GOT3 (cell line): ENCODE measurements around the gene SRP68.

Experiments used
- DNase-seq: peaks from one replicate; lab custom pipeline; 2025; ENCODE audit warnings: mixed read lengths; lab: John Stamatoyannopoulos, UW

SRP68 gene

DNA sequence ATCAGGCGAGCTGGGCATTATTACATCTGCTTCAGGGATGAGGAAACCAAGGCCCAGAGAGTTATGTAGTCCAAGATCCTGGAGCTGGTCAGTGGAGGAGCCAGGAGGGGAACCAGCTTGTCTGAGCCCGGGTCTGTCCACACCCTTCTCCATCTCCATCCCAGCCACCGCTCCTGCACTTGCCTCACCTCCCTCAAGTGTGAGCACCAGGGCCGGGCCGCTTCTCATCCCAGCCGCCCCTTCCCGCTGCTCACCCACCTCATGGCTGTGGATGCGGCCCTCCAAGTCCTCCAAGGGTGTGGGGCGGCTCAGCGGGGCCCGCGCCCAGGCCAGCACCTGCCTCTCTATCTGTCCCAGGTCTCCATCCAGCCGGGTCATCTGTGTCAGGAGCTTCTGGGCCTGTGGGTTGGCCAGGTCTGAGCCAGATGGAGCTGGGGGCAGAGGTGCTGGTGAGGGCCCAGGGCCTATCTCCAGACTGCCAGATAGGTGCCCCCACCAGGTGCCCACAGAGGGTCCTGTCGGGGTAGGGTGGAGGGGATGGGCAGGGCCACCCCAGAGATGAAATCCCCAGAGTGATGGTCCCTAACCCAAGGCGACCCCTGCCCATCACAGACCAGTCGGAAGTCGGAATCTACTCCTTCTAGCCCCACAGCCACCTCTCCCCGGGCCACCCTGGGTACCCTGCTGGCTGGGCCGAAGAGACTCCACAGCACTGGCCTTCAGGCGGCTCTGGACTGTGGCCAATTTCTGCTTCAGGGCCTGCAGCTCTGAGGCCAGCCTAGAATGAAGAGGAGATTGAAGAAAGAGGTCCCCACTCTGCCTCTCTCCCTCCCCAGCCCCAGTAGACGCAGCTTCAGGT lies 54.6 kb downstream of the SRP68 start:
- DNase-seq = no peak

DNA sequence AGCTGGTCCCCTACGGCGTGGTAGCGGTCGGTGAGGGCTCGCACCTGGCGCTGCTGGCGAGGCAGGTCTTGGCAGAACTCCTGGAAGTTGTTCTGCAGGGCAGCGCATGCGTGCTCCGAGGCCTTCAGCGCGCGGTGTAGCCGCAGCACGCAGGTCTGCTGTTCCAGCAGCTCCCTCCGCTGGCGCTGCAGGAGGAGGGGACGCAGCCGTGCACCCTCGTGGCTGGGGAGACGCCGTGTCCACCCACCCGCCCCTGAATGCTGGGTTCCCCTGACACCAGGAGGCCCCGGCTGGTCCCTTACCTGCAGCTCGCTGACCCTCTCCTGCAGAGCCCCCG lies 57.4 kb downstream of the SRP68 start:
- no peak for DNase-seq

DNA sequence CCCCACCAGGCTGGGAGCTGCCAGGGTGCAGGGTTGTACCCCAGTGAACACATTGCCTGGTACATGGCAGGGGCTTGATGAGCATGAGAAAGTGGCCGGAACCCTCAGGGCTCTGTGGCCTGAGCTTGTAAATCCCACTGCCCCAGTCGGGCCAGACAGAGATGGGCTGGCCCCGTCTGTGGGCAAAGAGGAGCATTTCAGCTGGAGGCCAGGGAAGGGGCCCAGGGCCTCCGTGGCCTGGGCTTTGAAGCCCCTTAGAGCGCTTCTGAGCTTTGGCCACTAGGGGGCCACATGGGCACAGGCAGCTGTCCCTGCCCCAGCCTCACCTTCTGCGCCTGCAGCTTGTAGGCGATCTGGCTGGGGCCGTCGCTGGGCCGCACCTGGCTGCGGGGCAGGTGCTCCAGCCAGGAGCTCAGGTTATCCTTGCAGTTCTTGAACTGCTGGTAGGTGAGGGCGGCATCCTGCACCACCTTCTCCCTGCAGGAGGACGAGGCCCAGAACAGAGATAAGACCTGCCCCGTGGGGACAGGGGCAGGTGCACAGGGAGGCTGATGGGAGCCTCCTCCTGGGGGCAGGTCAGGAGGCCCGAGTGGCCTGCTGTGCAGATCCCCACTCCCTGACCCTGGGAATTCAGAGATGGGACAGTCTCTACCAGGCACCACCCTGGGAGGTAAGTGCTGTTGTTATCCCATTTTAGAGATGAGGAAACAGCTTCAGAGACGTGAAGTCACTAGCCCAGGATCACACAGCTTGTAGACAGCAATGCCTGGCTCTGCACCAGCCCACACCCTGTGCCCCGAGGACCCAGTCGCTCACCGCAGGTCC lies 58.0 kb downstream of the SRP68 start:
- peak; percentile 14 for DNase-seq

DNA sequence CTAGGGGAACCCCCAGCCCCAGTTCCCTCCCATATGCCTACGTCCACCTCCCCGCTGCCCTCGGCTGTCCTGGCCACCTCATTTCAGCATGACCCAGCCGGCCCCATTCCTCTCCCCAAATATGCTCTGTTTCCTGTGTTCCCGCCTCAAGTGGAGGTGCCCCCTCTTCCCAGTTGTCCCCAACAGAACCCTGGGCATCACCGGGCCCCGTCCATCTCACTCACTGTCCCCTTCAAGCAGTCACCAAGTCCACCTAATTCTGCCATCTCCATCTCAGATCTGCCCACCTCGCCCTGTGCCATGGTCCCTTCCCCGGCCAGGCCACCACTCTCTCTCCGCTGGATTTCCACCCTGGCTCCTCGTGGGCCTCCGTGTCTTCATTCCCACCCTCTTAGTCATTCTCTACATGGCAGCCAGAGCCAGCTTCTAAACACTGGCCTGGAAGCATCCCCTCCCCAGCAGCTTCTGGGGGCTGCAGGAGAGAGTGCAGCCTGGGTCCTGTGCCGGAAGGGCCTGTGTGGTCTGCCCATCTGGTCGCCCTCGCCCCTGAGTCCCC lies 58.9 kb downstream of the SRP68 start:
- no peak for DNase-seq

DNA sequence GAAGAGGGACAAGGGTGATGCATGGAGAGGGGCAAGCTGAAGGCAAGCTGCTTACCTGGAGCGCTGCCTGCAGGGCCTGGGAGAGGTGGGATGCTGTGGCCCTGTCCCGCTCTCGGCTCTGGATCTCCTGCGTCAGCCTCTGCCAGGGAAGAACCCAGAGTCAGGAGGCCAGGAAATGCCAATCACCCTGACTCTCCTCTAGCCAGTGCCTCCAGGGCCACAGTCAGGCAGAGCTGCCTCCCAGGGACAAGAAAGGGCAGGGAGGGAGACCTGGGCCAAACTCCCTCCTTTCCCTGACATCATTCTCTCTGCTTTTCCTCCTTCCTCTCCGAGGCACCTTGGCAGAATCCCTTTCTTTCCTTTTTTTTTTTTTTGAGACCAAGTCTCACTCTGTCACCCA lies 60.4 kb downstream of the SRP68 start:
- DNase-seq = no peak

DNA sequence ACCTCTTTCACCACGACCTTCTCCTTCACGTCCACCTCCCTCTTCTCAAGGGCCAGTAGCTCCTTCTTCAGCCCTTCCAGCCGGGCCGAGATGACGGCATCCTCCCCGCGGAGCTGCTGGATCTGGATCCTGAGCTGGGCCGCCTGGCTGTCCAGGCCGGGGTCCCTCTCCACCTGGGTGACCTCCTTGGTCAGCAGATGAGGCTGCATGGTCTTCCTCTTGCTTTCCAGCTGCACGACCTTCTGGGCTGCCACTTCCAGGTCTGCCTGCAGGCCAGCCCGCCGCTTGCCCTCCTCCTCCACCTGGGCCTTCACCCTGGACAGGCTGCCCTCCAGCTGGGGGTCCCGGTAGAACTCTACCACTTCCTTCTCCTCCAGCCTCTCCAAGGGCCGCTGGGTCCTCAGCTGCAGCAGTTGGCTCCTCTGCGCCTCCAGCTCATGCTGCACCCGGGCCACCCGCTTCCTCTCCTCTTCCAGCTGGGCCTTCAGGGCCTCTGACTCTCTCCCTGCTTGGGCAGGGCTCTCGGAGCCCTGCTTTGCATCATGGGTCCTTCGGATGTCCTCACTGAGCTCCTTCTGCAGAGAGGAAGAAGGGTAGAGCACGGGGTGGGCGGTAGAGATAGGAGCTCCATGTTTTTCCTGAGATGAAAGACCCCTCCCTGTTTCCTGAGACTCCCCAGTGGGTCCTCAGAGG lies 62.2 kb downstream of the SRP68 start:
- DNase-seq = no peak

DNA sequence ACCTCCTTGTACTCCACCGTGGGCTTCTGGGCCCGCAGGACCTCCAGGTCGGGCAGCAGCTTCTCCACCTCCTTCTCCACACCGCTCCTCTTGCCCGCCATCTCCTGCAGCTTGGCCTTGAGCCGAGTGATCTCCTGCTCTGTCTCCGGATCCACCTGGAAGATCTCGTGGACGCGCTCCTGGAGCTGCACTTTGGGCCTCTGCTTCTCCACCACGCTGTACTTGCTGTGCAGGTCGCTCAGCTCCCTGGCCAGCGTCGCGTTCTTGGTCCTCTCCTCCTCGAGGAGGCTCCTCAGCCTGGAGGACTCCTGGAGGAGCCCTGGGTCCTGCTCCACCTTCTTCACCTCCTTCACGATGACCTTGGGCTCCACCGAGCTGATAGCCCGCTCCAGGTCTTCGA lies 62.9 kb downstream of the SRP68 start:
- no peak for DNase-seq

DNA sequence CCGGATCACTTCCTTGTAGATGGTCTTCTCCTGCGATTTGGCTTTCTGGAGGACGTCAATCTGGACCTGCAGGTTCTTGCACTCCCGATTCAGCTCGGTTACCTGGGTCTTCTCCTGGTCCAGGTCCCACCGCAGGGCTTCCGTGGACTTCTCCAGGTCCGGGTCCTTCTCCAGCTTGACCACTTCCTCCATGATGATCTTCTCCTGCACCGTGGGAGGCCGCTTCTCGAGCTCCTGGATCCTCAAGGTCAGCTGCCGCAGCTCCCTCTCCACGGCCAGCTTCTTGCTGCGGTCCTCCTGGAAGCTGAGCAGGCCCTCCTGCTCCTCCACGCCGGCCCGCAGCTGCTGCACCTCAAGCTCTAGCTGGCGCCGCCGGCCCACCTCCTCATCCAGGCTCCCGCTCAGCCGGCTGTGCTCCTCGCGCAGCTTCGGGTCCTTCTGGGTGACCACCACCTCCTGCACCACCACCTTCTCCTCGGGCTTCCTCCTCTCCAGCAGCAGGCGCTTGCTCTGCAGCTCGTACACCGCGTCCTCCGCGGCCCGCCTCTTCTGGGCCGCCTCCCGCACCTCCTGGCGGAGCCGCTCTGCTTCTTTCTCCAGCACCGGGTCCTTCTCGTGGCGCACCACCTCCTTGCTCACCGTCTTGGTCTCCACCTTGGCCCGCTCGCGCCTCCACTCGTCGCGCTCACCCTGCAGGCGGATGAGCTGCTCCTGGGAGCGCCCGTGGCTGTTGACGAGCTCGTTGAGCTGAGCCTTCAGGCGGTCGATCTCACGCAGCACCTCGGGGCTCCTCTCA lies 63.5 kb downstream of the SRP68 start:
- DNase-seq = no peak

DNA sequence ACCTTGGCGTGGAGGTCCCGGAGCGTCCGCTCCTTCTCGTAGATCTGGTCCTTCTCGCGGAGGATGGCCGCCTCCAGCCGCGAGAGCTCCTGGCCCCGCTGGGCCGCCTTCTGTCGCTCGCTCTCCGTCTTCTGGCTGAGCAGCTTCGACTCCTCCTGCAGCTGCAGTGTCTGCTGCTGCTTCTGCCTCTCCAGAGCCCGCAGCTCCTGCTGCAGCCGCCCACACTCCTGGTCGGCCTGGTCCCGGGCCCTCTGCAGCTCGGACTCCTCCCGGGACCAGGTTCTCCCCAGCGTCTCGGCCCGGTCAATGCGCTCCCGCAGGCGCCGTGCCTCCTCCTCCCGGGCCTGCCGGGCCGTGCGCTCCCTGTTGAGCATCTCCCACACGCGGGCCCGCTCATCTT lies 64.1 kb downstream of the SRP68 start:
- DNase-seq = no peak

DNA sequence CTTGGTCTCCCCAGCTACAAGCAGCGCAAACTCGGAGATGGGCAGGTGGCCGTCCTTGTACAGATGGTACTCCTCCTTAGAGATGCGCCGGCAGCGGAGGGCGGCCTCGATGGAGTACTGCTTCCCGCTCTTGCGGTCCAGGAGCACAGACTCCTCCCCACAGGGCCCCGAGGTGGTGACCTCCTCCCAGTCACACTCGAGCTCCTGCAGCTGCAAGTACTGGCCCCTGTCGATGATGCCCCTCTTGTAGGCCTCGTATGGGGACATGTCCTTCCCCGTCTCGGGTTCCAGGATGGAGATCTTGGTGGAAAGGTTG lies 64.5 kb downstream of the SRP68 start:
- no peak for DNase-seq

DNA sequence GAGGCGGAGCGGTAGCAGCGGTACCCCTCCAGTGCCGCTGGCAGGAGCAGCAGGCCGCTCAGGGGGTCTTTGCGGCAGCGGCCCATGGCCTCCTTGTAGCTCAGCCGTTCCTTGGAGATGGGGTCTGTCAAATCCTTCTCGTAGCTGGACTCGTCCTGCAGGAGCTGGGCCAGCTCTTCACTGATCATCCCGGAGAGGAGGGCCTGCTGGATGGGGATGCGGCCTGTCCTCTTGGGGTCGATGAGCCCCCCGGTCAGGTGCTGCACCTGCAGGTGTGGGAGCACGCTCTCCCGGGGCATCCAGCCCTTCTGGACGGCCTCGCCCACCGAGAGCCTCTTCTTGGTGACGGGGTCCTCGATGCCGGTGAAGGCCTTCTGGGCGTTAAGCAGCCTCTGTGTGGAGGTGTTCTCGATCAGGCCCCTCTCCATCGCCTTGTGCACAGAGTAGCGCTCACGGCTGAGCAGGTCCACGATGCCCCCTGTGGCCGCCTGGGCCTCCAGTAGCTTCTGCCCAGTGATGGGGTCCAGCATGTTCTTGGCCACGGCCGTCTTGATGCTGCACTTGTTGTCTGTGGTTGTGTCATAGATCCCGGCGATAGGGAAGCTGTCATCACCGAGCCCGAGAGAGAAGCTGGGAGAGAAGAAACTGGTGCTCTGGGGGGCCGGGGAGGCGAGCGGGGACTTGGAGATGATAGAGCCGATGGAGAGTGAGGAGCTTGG lies 65.0 kb downstream of the SRP68 start:
- no peak for DNase-seq

DNA sequence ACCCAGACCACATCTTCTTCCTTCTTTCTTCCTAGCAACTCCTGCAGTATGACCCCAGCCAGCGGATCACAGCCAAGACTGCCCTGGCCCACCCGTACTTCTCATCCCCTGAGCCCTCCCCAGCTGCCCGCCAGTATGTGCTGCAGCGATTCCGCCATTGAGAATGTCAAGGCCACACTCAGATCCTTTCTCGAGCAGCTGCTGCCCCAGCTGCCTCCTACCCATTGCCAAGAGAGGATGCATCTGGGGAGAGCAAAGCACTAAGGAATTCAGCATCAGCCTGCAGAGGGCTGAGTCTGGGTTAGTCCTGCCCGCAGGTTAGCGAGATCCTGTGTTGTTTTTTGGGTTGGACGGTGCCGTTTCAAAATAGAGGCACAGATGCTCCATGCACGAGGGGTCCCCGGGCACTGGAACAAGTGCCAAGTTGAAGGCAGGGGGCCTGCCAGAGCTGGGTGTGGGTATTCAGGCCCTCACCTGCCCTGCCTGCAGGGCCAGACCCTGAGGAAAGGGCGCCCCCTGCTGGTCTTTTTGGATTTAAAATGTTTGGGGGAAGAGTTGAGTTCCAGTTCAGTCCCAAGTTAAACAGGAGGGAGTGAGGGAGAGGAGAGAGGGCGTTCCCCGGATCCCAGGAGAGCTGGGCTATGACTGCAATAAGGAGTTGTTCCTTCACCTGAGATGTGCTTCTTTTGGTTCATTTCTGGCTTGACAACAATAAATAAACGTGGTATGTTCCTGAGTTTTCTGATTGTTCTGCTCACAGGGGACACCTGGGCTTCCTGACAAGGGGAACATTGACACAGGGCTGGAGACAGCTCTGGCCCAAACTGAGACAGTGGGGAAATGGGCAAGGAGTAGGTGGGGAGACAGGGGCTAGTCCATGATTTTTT lies 66.8 kb downstream of the SRP68 start:
- DNase-seq = no peak

DNA sequence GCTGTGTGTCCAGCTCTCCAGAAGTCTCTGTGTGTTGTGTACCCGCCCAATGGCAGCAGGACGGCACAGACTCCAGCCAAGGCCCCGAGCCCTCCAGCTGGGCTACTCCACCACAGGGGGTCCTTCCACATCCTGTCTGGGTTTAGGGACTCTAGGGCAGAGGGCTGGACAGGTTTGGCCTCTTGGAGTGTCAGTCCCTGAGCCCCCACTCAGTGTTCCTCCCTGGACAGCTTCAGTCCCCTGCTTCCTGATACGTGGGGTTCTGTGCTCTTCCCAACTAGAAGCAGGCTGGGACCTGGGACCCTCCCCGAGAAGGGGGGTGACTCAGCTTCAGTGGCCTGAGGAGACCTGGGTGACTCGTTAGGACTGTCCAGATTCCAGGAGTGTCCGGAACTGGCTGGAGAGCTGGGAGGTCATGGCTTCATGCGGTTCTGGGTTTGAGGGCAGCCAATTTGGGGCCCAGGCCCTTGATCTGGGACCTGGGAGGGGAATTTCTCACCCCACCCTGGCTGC lies 67.5 kb downstream of the SRP68 start:
- no peak for DNase-seq

DNA sequence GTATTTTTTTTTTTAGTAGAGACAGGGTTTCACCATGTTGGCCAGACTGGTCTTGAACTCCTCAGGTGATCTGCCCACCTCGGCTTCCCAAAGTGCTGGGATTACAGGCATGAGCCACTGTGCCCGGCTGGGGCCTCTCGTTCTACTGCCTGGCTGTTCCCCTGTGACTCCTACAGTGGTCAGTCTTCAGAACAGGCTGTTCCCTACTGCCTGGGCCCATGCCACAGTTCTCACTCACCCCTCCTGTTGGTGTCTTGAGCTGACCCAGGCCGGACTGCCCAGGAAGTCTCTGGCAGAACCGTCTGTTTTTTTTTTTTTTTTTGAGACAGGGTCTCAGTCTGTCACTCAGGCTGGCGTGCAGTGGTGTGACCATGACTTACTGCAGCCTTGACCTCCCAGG lies 68.4 kb downstream of the SRP68 start:
- no peak for DNase-seq

DNA sequence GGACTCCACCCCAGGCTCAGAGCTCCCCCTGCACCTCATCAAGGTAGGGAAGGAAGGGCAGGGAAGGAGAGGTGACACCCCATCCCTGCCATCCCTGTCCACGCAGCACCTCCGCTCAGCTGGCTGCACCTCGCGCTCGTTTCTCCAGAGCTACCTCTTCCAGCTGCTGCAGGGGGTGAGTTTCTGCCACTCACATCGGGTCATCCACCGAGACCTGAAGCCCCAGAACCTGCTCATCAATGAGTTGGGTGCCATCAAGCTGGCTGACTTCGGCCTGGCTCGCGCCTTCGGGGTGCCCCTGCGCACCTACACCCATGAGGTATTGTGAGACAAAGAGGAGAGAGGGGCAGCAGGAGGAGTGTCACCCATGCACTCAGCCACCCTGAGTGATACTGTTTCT lies 70.2 kb downstream of the SRP68 start:
- DNase-seq = no peak

DNA sequence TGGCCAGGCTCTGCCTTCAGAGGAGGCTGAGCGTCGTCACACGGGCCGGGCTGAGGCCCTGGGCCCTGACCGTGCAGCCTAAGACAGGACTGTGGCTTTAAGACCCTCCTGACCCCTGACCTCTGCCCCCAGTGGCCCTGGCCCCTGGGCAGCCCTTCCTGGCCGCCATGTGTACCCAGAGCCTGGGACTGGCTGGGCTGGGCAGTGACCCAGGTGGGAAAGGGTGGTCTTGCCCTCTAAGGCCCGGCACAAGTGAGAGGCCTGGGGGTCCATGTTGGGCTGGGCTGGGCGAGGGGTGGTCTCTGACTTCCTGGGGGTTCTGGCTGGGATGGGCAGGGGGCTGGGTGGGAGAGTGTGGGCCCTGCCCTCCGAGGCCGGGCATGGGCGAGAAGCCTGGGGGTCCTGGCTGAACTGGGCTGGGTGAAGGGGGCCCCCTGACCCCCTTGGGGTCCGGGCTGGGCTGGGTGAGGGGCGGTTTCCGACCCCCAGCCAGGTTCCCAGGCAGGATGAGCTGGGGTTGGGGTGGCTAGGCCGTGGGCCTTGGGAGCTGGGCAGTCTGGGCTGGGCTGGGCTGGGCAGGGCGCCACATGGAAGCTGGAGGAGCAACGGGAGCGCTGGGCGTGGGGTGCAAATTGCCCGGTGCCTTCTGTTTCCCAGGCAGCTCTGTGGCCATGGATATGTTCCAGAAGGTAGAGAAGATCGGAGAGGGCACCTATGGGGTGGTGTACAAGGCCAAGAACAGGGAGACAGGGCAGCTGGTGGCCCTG lies 71.4 kb downstream of the SRP68 start, which contains the start of gene CDK3:
TSS of gene CDK3 (plus strand) at position 101 of the 767 bp plus-strand sequence. CDS start at position 672, 571 bp downstream.
- no peak for DNase-seq

DNA sequence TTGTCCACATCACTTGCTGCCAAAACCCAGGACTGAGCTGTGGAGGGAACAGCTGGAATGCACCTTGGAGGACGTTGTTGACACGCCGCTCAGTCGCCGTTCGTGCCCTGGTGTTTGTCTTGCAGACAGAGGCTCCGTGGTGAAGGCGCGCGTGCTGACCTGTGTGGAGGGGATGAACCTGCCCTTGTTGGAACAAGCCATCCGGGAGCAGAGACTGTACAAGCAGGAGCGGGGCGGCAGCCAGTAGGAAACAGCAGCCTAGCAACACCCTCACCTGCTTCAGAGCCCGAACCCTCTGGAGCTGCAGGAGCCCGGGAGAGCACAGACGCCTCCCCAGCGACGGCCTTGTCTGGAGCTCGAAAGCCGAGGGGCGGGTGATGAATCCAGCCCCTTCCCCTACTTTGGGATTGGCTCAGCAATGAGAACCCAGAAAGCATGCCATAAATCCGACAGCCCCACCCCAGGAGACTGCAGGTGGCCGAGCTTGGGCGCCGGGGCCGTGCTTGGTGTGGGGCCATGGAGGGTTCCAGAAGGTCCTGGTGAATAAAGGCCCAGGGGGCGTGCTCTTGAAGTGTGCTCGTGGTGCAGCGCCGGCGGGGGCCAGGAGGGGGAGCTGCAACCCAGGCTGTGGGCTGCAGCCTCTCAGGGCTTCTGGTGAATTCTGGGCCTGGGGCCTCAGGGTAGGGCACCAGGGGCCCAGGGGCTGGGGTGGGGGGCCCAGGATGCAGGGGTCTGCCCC lies 72.1 kb downstream of the SRP68 start:
- DNase-seq = no peak

DNA sequence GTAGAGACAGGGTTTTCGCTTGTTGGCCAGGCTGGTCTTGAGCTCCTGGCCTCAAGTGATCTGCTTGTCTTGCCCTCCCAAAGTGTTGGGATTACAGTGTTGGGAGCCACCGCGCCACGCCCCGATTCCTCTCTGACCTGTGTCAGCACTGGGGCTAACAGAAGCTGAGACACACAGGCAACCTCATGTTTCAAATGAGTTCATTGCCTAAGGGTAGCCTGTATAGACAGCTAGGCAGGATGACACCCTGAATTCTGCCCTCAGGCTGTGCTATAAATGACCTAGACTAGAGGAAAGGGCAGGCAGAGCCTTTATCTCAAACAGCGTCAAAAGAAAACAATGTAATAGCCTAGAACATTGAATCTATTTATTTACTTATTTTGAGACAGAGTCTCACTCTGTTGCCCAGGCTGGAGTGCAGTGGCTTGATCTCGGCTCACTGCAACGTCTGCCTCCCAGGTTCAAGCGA lies 74.0 kb downstream of the SRP68 start:
- DNase-seq = no peak
